HAP-1 (cell line): ENCODE results near the gene RFK.

Experiments used
- DNase-seq, 2 experiments: peaks; one replicate each; pipeline ENCODE4 v3.0.0-alpha.2; 2016 to 2020; ENCODE audit warnings: low spot score in 2 of 2
- H3K27me3 ChIP-seq: fragments of 250-450 bp; sonication (Bioruptor Pico); 2 replicates; pipeline ENCODE4 v1.5.1; 2020; ENCODE audit warnings: low read depth, mild to moderate bottlenecking, moderate library complexity
- H3K36me3 ChIP-seq: fragments of 250-450 bp; sonication (Bioruptor Pico); replicated peaks from 2 replicates; pipeline ENCODE4 v1.5.1; 2020; ENCODE audit warnings: mild to moderate bottlenecking
- H3K4me1 ChIP-seq: fragments of 250-450 bp; sonication (Bioruptor Pico); 2 replicates; pipeline ENCODE4 v1.5.1; 2020; ENCODE audit warnings: mild to moderate bottlenecking
- H3K4me3 ChIP-seq: fragments of 250-450 bp; sonication (Bioruptor Pico); 2 replicates; pipeline ENCODE4 v1.5.1; 2020; ENCODE audit warnings: mild to moderate bottlenecking, moderate library complexity
- H3K9me3 ChIP-seq: fragments of 250-450 bp; sonication (Bioruptor Pico); 2 replicates; pipeline ENCODE4 v1.5.1; 2020; ENCODE audit warnings: mild to moderate bottlenecking, moderate library complexity
- in situ Hi-C: fragments of 300-500 bp; cut with MboI; formaldehyde crosslinking; loops from 3 replicates; pipeline ENCODE4 v1.14.3; 2020; ENCODE audit warnings: low sequenced_read_pairs, inconsistent platforms, mixed read lengths

The RFK gene

GRCh38 chr9:76354221-76354620, 40.0 kb downstream of the RFK start:
- DNase-seq, result no peak
- H3K9me3 ChIP-seq, result no peaks in the 10 kb centered on the region
- peaks cover 27% of the 10 kb centered on the region; the same call in 1 of the 2 replicates for H3K27me3 ChIP-seq
- in situ Hi-C loops, result no loop called here
- H3K4me1 ChIP-seq, result no peaks in the 10 kb centered on the region
- H3K4me3 ChIP-seq, result no peak overlapping the region
- no peaks in the 10 kb centered on the region for H3K36me3 ChIP-seq

GRCh38 chr9:76353280-76353679, 40.9 kb downstream of the RFK start:
- H3K36me3 ChIP-seq, result no peaks in the 10 kb centered on the region
- no peaks in the 10 kb centered on the region for H3K4me1 ChIP-seq
- H3K27me3 ChIP-seq, result peaks cover 25% of the 10 kb centered on the region; the same call in 1 of the 2 replicates
- no peaks in the 10 kb centered on the region for H3K9me3 ChIP-seq
- in situ Hi-C loops, result no loop called here
- no peak overlapping the region for H3K4me3 ChIP-seq
- DNase-seq, result peak; percentile 16 to 29

- Histone ChIP-seq H3K9me3 (no peaks in the 10 kb centered on the region), H3K27me3 (peaks cover 22% of the 10 kb centered on the region; the same call in 1 of the 2 replicates), H3K4me3 (no peak overlapping the region), H3K4me1 (no peaks in the 10 kb centered on the region), H3K36me3 (no peaks in the 10 kb centered on the region)
- DNase-seq, result no peak
- in situ Hi-C loops, result no loop called here
Measured at GRCh38 chr9:76352026-76352620, 42.1 kb downstream of the RFK start.

GRCh38 chr9:76351006-76351405, 43.2 kb downstream of the RFK start:
- no peak for DNase-seq
- no peaks in the 10 kb centered on the region for H3K36me3 ChIP-seq
- H3K4me3 ChIP-seq, result no peak overlapping the region
- in situ Hi-C loops, result no loop called here
- peaks cover 20% of the 10 kb centered on the region; the same call in 1 of the 2 replicates for H3K27me3 ChIP-seq
- no peaks in the 10 kb centered on the region for H3K4me1 ChIP-seq
- no peaks in the 10 kb centered on the region for H3K9me3 ChIP-seq

GRCh38 chr9:76349865-76350264, 44.4 kb downstream of the RFK start:
- Histone ChIP-seq H3K4me1 (no peaks in the 10 kb centered on the region), H3K36me3 (no peaks in the 10 kb centered on the region), H3K9me3 (no peaks in the 10 kb centered on the region), H3K4me3 (no peak overlapping the region), H3K27me3 (peaks cover 20% of the 10 kb centered on the region; the same call in 1 of the 2 replicates)
- in situ Hi-C loops, result no loop called here
- no peak for DNase-seq

- H3K4me3 ChIP-seq, result no peak overlapping the region
- H3K9me3 ChIP-seq, result no peaks in the 10 kb centered on the region
- no peaks in the 10 kb centered on the region for H3K36me3 ChIP-seq
- no peaks in the 10 kb centered on the region for H3K27me3 ChIP-seq
- no peak for DNase-seq
- no peaks in the 10 kb centered on the region for H3K4me1 ChIP-seq
- in situ Hi-C loops, result no loop called here
Measured at GRCh38 chr9:76342858-76343257, 51.4 kb downstream of the RFK start.

- DNase-seq, result no peak
Measured at GRCh38 chr9:76342201-76342600, 52.0 kb downstream of the RFK start.

GRCh38 chr9:76341616-76342015, 52.6 kb downstream of the RFK start:
- Histone ChIP-seq H3K27me3 (no peaks in the 10 kb centered on the region), H3K36me3 (no peaks in the 10 kb centered on the region), H3K4me1 (no peaks in the 10 kb centered on the region), H3K9me3 (no peaks in the 10 kb centered on the region), H3K4me3 (no peak overlapping the region)
- in situ Hi-C loops, result no loop called here
- no peak for DNase-seq

More at GRCh38 chr9:76342201-76342600, 52.0 kb downstream of the RFK start:
- Histone ChIP-seq H3K9me3 (no peaks in the 10 kb centered on the region), H3K4me3 (no peak overlapping the region), H3K27me3 (no peaks in the 10 kb centered on the region), H3K36me3 (no peaks in the 10 kb centered on the region), H3K4me1 (no peaks in the 10 kb centered on the region)
- in situ Hi-C loops, result no loop called here

GRCh38 chr9:76338418-76338817, 55.8 kb downstream of the RFK start:
- in situ Hi-C loops, result no loop called here
- H3K27me3 ChIP-seq, result peaks cover 2% of the 10 kb centered on the region; the same call in 1 of the 2 replicates
- DNase-seq, result no peak
- no peaks in the 10 kb centered on the region for H3K9me3 ChIP-seq
- no peaks in the 10 kb centered on the region for H3K4me1 ChIP-seq
- H3K36me3 ChIP-seq, result no peaks in the 10 kb centered on the region
- H3K4me3 ChIP-seq, result no peak overlapping the region

GRCh38 chr9:76336027-76336426, 58.2 kb downstream of the RFK start:
- no peak for DNase-seq
- H3K36me3 ChIP-seq, result no peaks in the 10 kb centered on the region
- peaks cover 2% of the 10 kb centered on the region; the same call in 1 of the 2 replicates for H3K27me3 ChIP-seq
- H3K9me3 ChIP-seq, result no peaks in the 10 kb centered on the region
- no peak overlapping the region for H3K4me3 ChIP-seq
- in situ Hi-C loops, result no loop called here
- no peaks in the 10 kb centered on the region for H3K4me1 ChIP-seq
